Measurements from ENCODE around the gene CFLAR. TPM values are rescaled to one million over a fixed set of nuclear protein-coding genes. Genes with fewer than 3 reads are reported as not detected.

Gene CFLAR
- total and polyA plus RNA-seq, 2 of the 13 experiments (the other 11 are each of a cell fraction or from before 2014, with no cell fraction given) = 43.8 to 92.1 TPM

DNA sequence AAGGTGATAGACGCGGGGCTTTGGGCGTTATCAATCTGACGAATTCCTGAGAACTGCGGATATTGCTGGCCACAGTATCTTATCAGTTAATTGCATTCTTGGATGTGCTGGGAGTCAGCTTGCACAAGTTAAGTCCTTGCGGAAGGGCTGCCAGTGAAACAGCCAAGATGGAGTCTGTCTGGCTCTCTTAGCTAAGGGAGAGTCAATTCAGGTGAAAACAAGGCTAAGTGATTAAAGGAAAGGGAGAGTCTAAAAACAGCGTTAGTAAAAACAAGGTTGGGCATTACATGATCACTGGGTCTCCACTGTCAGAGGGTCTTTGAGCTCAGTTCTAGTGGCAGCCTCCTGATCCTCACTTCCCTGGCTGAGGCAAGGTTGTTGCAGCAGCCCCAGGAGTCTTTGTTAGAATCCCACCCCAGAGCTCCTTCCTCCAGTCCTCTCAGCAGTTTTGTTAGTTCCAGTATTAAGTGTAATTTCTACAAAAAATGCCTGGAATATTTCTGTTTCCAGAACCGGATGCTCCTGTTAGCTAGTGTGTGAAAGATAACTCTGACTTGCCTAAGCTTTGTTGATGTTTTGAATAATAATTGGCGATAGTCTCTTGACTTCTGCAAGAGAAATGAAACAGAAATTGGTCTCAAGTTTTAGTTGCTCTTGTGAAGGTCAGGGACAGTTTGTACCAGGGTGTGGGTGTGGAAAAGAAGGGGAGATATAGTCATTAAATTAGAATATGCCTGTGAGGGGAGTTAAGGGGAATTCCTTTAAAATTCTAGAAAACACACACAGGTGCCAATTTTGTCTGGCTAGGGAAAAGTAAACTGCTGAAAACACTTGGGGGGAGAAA lies 10.6 kb downstream of the CFLAR start:
- H3K9ac ChIP-seq (ENCODE audit: insufficient read depth, low read depth, low read length) = peak overlapping the region; percentile 35; the same call in 1 of the 2 replicates
- no peak overlapping the region for H2AFZ ChIP-seq (ENCODE audit: low read length)
- H3K79me2 ChIP-seq (ENCODE audit: insufficient read depth, low read length) = peaks cover 93% of the 10 kb centered on the region
- intact Hi-C loops (cut with micrococcal nuclease; ENCODE audit: unreplicated experiment) (no loop called here), in situ Hi-C loops (cut with HindIII; ENCODE audit: extremely low pct_ligation_motif_present, low pct_unique_long_range_greater_than_20kb) (no loop called here)
- peaks cover 13% of the 10 kb centered on the region for H4K20me1 ChIP-seq (ENCODE audit: insufficient read depth, low read length)
- peak overlapping the region in 1 of 3 experiments; percentile 9; a peak in 1 of 6 replicates for H3K4me3 ChIP-seq (replicated peaks in 1 of 3; ENCODE audit: insufficient read depth in 1 of 3, low read depth in 2 of 3, low read length in 3 of 3)
- peaks cover 80% of the 10 kb centered on the region for H3K4me1 ChIP-seq (ENCODE audit: insufficient read depth, low read length)
- WGBS (ENCODE audit: low lambda C conversion rate) = 63% methylated on average over 9 of the region's 9 CpGs
- DNase-seq (ENCODE audit: low spot score) (no peak), FAIRE-seq (no peak), ATAC-seq (no peak)
- H3K9me3 ChIP-seq (ENCODE audit: low read length) = no peaks in the 10 kb centered on the region
- TF ChIP-seq ZNF18 (CRISPR knock-in tag; IDR thresholded peaks at IDR 0.05; ENCODE audit: insufficient replicate concordance) (no peak), YY1 (IDR thresholded peaks at IDR 0.05; ENCODE audit: insufficient read depth, insufficient replicate concordance, low read depth, low read length) (peak; percentile 24), ZFX (CRISPR knock-in tag; IDR thresholded peaks at IDR 0.05; ENCODE audit: low read depth) (no peak), PPARG (CRISPR knock-in tag; conservative IDR thresholded peaks at IDR 0.05) (no peak), GATAD2A (CRISPR knock-in tag; IDR thresholded peaks at IDR 0.05) (0 out of 2 replicates have a peak, but pooled peaks have one; percentile 33), KDM5A (IDR thresholded peaks at IDR 0.05; ENCODE audit: borderline replicate concordance, low read length) (no peak), CREBL2 (CRISPR knock-in tag; IDR thresholded peaks at IDR 0.05; ENCODE audit: borderline replicate concordance) (no peak), GABPA (IDR thresholded peaks at IDR 0.05; ENCODE audit: low read depth, low read length) (no peak), GABPA (CRISPR knock-in tag; IDR thresholded peaks at IDR 0.05; ENCODE audit: low read depth) (no peak), ZNF460 (CRISPR knock-in tag; IDR thresholded peaks at IDR 0.05; ENCODE audit: borderline replicate concordance) (no peak), MEF2D (CRISPR knock-in tag; IDR thresholded peaks at IDR 0.05) (0 out of 2 replicates have a peak, but pooled peaks have one; percentile 21), YEATS2 (CRISPR knock-in tag; IDR thresholded peaks at IDR 0.05; ENCODE audit: borderline replicate concordance) (peak; percentile 25; the same call in 1 of the 2 replicates), NCOA2 (CRISPR knock-in tag; IDR thresholded peaks at IDR 0.05) (0 out of 2 replicates have a peak, but pooled peaks have one; percentile 11), NR2F1 (CRISPR knock-in tag; IDR thresholded peaks at IDR 0.05) (no peak), MTA1 (CRISPR knock-in tag; IDR thresholded peaks at IDR 0.05; ENCODE audit: borderline replicate concordance) (no peak), RAD21 (CRISPR knock-in tag; IDR thresholded peaks at IDR 0.05) (0 out of 2 replicates have a peak, but pooled peaks have one; percentile 4), PITX1 (CRISPR knock-in tag; IDR thresholded peaks at IDR 0.05) (no peak), ZNF652 (CRISPR knock-in tag; IDR thresholded peaks at IDR 0.05; ENCODE audit: borderline replicate concordance, low read depth) (no peak)
- TF ChIP-seq, protein P1, sequence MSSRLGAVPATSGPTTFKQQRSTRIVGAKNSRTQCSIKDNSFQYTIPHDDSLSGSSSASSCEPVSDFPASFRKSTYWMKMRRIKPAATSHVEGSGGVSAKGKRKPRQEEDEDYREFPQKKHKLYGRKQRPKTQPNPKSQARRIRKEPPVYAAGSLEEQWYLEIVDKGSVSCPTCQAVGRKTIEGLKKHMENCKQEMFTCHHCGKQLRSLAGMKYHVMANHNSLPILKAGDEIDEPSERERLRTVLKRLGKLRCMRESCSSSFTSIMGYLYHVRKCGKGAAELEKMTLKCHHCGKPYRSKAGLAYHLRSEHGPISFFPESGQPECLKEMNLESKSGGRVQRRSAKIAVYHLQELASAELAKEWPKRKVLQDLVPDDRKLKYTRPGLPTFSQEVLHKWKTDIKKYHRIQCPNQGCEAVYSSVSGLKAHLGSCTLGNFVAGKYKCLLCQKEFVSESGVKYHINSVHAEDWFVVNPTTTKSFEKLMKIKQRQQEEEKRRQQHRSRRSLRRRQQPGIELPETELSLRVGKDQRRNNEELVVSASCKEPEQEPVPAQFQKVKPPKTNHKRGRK (CRISPR knock-in tag; IDR thresholded peaks at IDR 0.05) = peak; percentile 66; the same call in 1 of the 2 replicates
- CTCF ChIA-PET (ENCODE audit: low intra/inter-chr PET ratio, low total read pairs) = interaction anchor here (0.8 kb wide), 1 partner anchor 32 kb away, joined by 3 read pairs; no protein-coding TSS in a partner anchor
- peak overlapping the region; percentile 31 for H3K27ac ChIP-seq (ENCODE audit: extremely low read length, insufficient read depth, low read length)
- POLR2A ChIA-PET = interaction anchor here (0.9 to 1.1 kb wide), 2 partner anchors 17 to 51 kb away, joined by 3 read pairs; no protein-coding TSS in a partner anchor
- peaks cover 9 to 19% of the 10 kb centered on the region in 2 experiments for H3K36me3 ChIP-seq (replicated peaks in 1 of 2; ENCODE audit: control insufficient read depth in 1 of 2, insufficient read depth in 2 of 2, low read length in 2 of 2)
- H3K27me3 ChIP-seq (ENCODE audit: control insufficient read depth in 1 of 2, insufficient read depth in 2 of 2, low read length in 2 of 2) = no peaks in the 10 kb centered on the region
- BruUV-seq (replicated peaks) = no TSS peak
- peak overlapping the region; percentile 87 for H3K4me2 ChIP-seq (ENCODE audit: low read depth, low read length)
